ENCODE measurements around the gene COL25A1.

The COL25A1 gene

DNA sequence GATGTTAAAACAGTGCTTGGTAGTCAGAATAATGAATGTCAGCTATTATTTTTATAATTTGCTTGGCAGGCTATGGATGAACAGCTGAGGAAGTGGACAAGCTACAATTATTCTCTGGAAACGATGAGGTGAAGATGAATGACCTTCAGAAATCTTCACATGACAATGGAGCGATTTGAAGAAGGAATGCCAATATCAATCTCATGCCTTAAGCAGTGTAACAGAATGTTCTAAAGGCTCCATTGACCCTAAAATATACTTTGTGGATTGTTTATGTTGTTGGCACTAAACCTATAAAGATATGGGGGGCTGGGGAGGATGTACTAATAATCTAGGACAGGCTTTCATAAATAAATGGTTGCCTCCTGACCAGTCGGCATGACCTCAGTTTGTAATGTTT lies 36.2 kb downstream of the COL25A1 start:
- H3K4me3 ChIP-seq (ENCODE audit: low read length), result no peak overlapping the region
- no peak for TF ChIP-seq CTCF (conservative IDR thresholded peaks at IDR 0.05; ENCODE audit: low read depth, low read length)
- no peak for DNase-seq (ENCODE audit: low read depth)

DNA sequence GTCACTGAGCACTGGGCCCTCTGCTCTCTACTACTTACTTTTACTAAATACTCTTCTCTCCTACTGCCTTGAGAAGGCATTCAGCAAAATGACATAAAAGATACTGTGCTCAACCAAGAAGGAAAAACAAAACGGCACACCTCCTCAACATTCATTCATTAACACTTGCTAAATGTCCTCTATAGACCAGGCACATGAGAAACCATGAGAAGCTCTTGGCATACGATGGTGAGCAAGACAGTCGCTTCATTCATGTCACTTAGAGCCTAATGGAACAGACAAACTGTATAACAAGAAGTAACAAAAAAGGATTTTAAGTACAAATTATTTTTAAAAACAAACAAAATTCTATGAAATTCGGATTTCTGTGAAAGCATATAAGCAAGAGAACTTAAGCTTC lies 38.7 kb downstream of the COL25A1 start:
- DNase-seq (ENCODE audit: low read depth), result no peak
- TF ChIP-seq CTCF (conservative IDR thresholded peaks at IDR 0.05; ENCODE audit: low read depth, low read length), result no peak
- H3K4me3 ChIP-seq (ENCODE audit: low read length), result no peak overlapping the region

GRCh38 chr4:109256818-109257217 lies 45.6 kb downstream of the COL25A1 start:
- no peak for DNase-seq (ENCODE audit: low read depth)
- no peak for TF ChIP-seq CTCF (conservative IDR thresholded peaks at IDR 0.05; ENCODE audit: low read depth, low read length)
- H3K4me3 ChIP-seq (ENCODE audit: low read length), result no peak overlapping the region

DNA sequence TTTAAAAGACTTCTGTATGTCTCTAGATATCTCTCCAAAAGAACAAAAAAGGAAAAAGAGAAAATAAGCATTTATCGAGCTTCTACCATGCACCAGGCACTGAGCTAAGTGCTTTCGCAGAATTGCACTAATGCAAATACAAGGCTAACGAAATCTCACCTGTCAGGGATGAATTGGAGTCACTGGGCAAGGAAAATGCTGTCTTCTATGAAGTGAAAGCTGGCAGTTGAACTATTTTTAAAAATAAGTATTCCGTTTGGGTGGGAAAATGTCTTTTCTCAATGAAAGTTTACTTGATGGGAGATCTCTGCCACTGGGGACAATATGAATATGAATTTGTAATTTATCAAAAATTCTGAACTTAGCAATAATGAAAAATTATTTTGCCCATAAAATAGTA lies 47.6 kb downstream of the COL25A1 start:
- no peak for TF ChIP-seq CTCF (conservative IDR thresholded peaks at IDR 0.05; ENCODE audit: low read depth, low read length)
- DNase-seq (ENCODE audit: low read depth), result no peak
- no peak overlapping the region for H3K4me3 ChIP-seq (ENCODE audit: low read length)

GRCh38 chr4:109251396-109251795 lies 51.1 kb downstream of the COL25A1 start:
- no peak overlapping the region for H3K4me3 ChIP-seq (ENCODE audit: low read length)
- no peak for TF ChIP-seq CTCF (conservative IDR thresholded peaks at IDR 0.05; ENCODE audit: low read depth, low read length)
- DNase-seq (ENCODE audit: low read depth), result no peak

GRCh38 chr4:109248322-109248900 lies 54.0 kb downstream of the COL25A1 start:
- no peak for TF ChIP-seq CTCF (conservative IDR thresholded peaks at IDR 0.05; ENCODE audit: low read depth, low read length)
- H3K4me3 ChIP-seq (ENCODE audit: low read length), result no peak overlapping the region
- DNase-seq (ENCODE audit: low read depth), result no peak

DNA sequence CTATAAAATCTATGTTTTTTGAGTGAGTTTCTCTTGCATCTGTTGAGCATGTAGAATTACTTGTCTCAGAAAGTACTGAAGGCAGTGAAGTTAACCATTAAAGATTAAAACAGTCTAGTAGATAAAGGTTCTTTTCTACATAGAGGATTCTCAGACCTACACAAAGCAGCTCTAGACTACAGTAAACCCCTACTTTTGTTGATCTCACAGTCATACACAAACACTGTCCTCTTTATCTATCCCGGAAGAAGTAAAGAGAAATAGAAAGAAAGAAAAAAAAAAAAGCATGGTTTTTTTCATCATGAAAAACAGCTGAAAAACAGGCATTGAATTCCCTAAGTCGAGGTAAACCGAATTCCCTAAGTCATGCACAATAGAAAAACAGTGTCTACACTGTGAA lies 58.6 kb downstream of the COL25A1 start:
- no peak for DNase-seq (ENCODE audit: low read depth)
- no peak overlapping the region for H3K4me3 ChIP-seq (ENCODE audit: low read length)
- no peak for TF ChIP-seq CTCF (conservative IDR thresholded peaks at IDR 0.05; ENCODE audit: low read depth, low read length)
